ENCODE results near the gene ITFG1.

DNA sequence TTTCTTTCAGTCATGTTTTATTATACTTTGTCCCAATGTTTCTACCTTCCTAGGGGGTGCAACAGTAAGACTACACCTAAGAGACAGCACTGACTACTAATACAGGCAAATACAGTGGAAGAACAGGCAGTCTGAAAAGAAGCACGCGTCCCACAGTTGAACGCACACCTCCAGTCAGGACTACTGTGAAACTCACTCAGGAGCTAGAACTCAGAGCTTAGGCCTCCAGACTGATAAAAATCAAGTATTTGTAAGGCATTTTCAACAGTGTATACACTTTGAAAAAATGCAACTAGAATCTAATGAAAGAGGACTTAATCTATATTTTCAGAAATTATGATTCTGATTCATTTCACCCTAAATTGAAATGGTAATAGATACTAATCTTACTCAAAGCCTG lies 14.4 kb downstream of the ITFG1 start:
- TF ChIP-seq POLR2A (IDR thresholded peaks at IDR 0.05; ENCODE audit: extremely low read depth, insufficient read length): no peak
- TF ChIP-seq, protein P1, sequence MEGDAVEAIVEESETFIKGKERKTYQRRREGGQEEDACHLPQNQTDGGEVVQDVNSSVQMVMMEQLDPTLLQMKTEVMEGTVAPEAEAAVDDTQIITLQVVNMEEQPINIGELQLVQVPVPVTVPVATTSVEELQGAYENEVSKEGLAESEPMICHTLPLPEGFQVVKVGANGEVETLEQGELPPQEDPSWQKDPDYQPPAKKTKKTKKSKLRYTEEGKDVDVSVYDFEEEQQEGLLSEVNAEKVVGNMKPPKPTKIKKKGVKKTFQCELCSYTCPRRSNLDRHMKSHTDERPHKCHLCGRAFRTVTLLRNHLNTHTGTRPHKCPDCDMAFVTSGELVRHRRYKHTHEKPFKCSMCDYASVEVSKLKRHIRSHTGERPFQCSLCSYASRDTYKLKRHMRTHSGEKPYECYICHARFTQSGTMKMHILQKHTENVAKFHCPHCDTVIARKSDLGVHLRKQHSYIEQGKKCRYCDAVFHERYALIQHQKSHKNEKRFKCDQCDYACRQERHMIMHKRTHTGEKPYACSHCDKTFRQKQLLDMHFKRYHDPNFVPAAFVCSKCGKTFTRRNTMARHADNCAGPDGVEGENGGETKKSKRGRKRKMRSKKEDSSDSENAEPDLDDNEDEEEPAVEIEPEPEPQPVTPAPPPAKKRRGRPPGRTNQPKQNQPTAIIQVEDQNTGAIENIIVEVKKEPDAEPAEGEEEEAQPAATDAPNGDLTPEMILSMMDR (IDR thresholded peaks at IDR 0.05; ENCODE audit: low read depth, low read length): no peak
- TF ChIP-seq, protein P2, sequence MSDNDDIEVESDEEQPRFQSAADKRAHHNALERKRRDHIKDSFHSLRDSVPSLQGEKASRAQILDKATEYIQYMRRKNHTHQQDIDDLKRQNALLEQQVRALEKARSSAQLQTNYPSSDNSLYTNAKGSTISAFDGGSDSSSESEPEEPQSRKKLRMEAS (IDR thresholded peaks at IDR 0.05; ENCODE audit: low read depth, low read length): no peak
- TF ChIP-seq MYC (IDR thresholded peaks at IDR 0.05; ENCODE audit: low read depth, low read length): no peak
